Activated CD8-positive, alpha-beta T cell treated with anti-CD3 and anti-CD28 coated beads for 36 hours (primary cell): ENCODE measurements around the gene PREX1. TPM values are rescaled to one million over a fixed set of nuclear protein-coding genes. Genes with fewer than 3 reads are reported as not detected.
A peak's percentile ranks its signal among the peaks of the same experiment; 100 is the strongest.

Experiments
- ATAC-seq: fragments of 200-7000 bp; cut with Tn5 transposase; one replicate; pipeline ENCODE4 v1.10.0; 2021; ENCODE audit warnings: mild to moderate bottlenecking, moderate library complexity
- CTCF ChIA-PET: fragments of 350-600 bp; sonication (Branson Sonifier 250); formaldehyde crosslinking; loops from one replicate; lab custom pipeline; 2021; ENCODE audit warnings: antibody characterized with exemption; lab: Charles Lee
- POLR2A ChIA-PET: fragments of 350-600 bp; sonication (Branson Sonifier 250); formaldehyde crosslinking; loops from one replicate; lab custom pipeline; 2021; ENCODE audit warnings: antibody characterized with exemption; lab: Charles Lee
- DNase-seq: peaks from one replicate; pipeline ENCODE4 v3.0.0-alpha.2; 2020
- H3K27ac Mint-ChIP-seq: one replicate; pipeline ENCODE4 v1.8.0; 2021; ENCODE audit warnings: mild to moderate bottlenecking, mixed read lengths
- H3K27me3 Mint-ChIP-seq: one replicate; pipeline ENCODE4 v1.8.0; 2021; ENCODE audit warnings: mixed read lengths
- H3K36me3 Mint-ChIP-seq: one replicate; pipeline ENCODE4 v1.8.0; 2021; ENCODE audit warnings: low read depth, mixed read lengths
- H3K4me1 Mint-ChIP-seq: one replicate; pipeline ENCODE4 v1.8.0; 2021; ENCODE audit warnings: low read depth, mixed read lengths
- H3K4me3 Mint-ChIP-seq: one replicate; pipeline ENCODE4 v1.8.0; 2021; ENCODE audit warnings: mild to moderate bottlenecking, moderate library complexity, mixed read lengths
- H3K9me3 Mint-ChIP-seq: one replicate; pipeline ENCODE4 v1.8.0; 2021; ENCODE audit warnings: mixed read lengths
- CTCF ChIP-seq: fragments of 200-600 bp; IDR thresholded peaks from one replicate; pipeline ENCODE4 v1.8.0; 2022; ENCODE audit warnings: antibody characterized with exemption, mild to moderate bottlenecking
- intact Hi-C: fragments of 100-400 bp; cut with micrococcal nuclease; formaldehyde crosslinking; loops from one replicate; pipeline ENCODE4 v1.10.0; 2022
- total RNA-seq, 2 experiments: library from RNA; stranded (reverse); gene quantifications; one replicate each; pipeline ENCODE4 v1.2.3, GENCODE V29; 2021

PREX1 gene
- total RNA-seq, 2 experiments from 2014 or later = 79.7 to 80.5 TPM

GRCh38 chr20:48734104-48734749 lies 93.6 kb downstream of the PREX1 start:
- no peak overlapping the region for H3K4me3 Mint-ChIP-seq
- H3K27ac Mint-ChIP-seq = no peak overlapping the region
- DNase-seq (no peak), ATAC-seq (no peak)
- CTCF ChIA-PET = interaction anchor here (2.5 kb wide), 1 partner anchor 17 kb away, joined by 7 read pairs; no protein-coding TSS in a partner anchor
- no peaks in the 10 kb centered on the region for H3K27me3 Mint-ChIP-seq
- TF ChIP-seq CTCF = no peak
- H3K4me1 Mint-ChIP-seq = peaks cover 69% of the 10 kb centered on the region
- peaks cover 72% of the 10 kb centered on the region for H3K36me3 Mint-ChIP-seq
- intact Hi-C loops = no loop called here
- POLR2A ChIA-PET = interaction anchor here (0.8 to 9.3 kb wide), 4 partner anchors 15 to 188 kb away, joined by 3 to 81 read pairs (median 4); no protein-coding TSS in a partner anchor
- no peaks in the 10 kb centered on the region for H3K9me3 Mint-ChIP-seq

DNA sequence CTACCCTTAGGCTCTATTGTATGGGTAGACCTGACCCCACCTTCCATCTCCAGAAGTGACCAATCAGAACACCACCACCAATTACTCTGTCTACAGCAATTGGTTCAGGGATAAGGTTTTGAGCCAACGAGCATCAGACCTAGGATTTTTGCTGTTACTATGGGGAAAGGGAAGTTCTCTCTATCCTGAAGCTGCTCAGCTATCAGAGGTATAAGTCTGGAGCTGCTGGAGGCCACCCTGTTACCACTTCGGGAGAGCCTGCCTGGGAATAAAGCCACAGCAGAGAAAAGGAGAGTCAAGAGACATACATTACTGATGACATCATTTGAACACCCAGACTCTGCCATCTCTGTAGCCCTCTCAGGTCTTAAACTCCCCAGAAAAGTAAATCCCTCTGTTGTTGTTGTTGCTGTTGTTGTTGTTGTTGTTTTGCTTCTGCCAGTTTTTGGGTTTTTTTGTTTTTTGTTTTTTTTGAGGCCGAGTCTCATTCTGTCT lies 94.5 kb downstream of the PREX1 start:
- Mint-ChIP-seq H3K27me3 (no peaks in the 10 kb centered on the region), H3K9me3 (no peaks in the 10 kb centered on the region), H3K4me3 (no peak overlapping the region), H3K27ac (no peak overlapping the region), H3K4me1 (peaks cover 65% of the 10 kb centered on the region), H3K36me3 (peaks cover 66% of the 10 kb centered on the region)
- DNase-seq (no peak), ATAC-seq (peak; percentile 46)
- intact Hi-C loops = no loop called here
- CTCF ChIA-PET = interaction anchor here (2.5 kb wide), 1 partner anchor 16 kb away, joined by 7 read pairs; no protein-coding TSS in a partner anchor
- TF ChIP-seq CTCF = no peak
- POLR2A ChIA-PET = interaction anchor here (9.3 kb wide), 1 partner anchor 14 kb away, joined by 81 read pairs; no protein-coding TSS in a partner anchor

DNA sequence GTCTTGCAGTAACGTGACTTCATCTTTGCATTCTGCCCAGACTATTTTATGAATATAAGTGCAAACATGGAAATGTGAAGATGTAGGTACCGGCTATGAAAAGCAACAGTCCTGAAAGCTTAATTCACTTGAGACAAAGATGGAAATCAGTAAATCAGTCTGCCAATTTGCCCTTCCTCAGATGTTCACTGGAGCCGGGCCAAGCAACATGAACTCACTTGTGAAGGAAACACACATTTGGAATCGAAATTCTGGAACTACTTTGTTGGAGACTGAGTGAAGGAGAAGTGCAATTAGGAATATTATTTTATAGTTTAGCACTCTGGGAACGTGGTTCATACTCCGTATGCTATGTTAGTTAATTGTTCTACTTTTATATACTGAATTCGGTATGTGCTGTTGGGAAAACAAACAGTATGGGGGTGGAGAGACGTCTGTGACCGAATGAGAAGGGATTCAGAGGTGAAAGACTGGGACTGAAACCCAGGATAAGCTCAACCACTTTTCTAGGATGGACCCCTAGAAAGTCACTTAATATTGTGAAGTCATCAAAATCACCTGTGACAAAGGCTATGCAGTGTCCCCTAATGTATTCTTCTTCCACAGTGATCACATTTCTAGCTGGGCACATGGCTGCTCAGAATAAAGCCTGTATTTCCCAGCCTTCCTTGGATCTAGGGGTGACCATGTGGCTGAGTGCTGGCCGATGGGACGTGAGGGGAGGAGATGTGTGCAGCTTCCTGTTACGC lies 95.5 kb downstream of the PREX1 start:
- no peak for DNase-seq
- Mint-ChIP-seq H3K4me3 (no peak overlapping the region), H3K27me3 (no peaks in the 10 kb centered on the region), H3K4me1 (peaks cover 60% of the 10 kb centered on the region), H3K9me3 (no peaks in the 10 kb centered on the region), H3K36me3 (peaks cover 64% of the 10 kb centered on the region), H3K27ac (no peak overlapping the region)
- ATAC-seq = no peak
- TF ChIP-seq CTCF = no peak
- ChIA-PET CTCF (interaction anchor here (1.4 kb wide), 1 partner anchor 75 kb away, joined by 3 read pairs; no protein-coding TSS in a partner anchor), POLR2A (interaction anchor here (0.9 to 9.3 kb wide), 2 partner anchors 13 to 74 kb away, joined by 3 to 81 read pairs; no protein-coding TSS in a partner anchor)
- intact Hi-C loops = no loop called here

- DNase-seq (no peak), ATAC-seq (no peak)
- TF ChIP-seq CTCF = no peak
- ChIA-PET POLR2A (interaction anchor here (0.9 kb wide), 1 partner anchor 74 kb away, joined by 3 read pairs; no protein-coding TSS in a partner anchor), CTCF (interaction anchor here (1.4 kb wide), 1 partner anchor 74 kb away, joined by 3 read pairs; no protein-coding TSS in a partner anchor)
- intact Hi-C loops = no loop called here
- Mint-ChIP-seq H3K27me3 (no peaks in the 10 kb centered on the region), H3K36me3 (peaks cover 62% of the 10 kb centered on the region), H3K4me1 (peaks cover 53% of the 10 kb centered on the region), H3K27ac (peak overlapping the region; percentile 46), H3K4me3 (no peak overlapping the region), H3K9me3 (no peaks in the 10 kb centered on the region)
These were observed 96.3 kb downstream of the PREX1 start for GRCh38 chr20:48731536-48731935.
